Erythroblast (primary cell): ENCODE measurements around the gene HLF.

Experiments used
- DNase-seq, 2 experiments: peaks; one replicate each; lab custom pipeline; 2025; lab: John Stamatoyannopoulos, UW
- GATA1 ChIP-seq: IDR thresholded peaks from 2 replicates; pipeline ENCODE4 v1.6.1; 2011; ENCODE audit warnings: low read depth, mild to moderate bottlenecking, control low read depth, low read length, moderate library complexity
- POLR2A ChIP-seq: IDR thresholded peaks from 2 replicates; pipeline ENCODE4 v1.6.1; 2011; ENCODE audit warnings: mild to moderate bottlenecking, low read length

Gene HLF

GRCh38 chr17:55296699-55297098 lies 31.9 kb downstream of the HLF start:
- TF ChIP-seq POLR2A (no peak), GATA1 (no peak)
- no peak for DNase-seq

- TF ChIP-seq GATA1: no peak
- no peak for TF ChIP-seq POLR2A
- DNase-seq: no peak
Measured at GRCh38 chr17:55298111-55298730, 33.5 kb downstream of the HLF start.

GRCh38 chr17:55299162-55299838 lies 34.5 kb downstream of the HLF start:
- DNase-seq: no peak
- TF ChIP-seq GATA1 (no peak), POLR2A (no peak)

- DNase-seq: no peak
- TF ChIP-seq POLR2A (no peak), GATA1 (no peak)
Measured at GRCh38 chr17:55299890-55300289, 35.1 kb downstream of the HLF start.

GRCh38 chr17:55300479-55301290 lies 35.9 kb downstream of the HLF start:
- TF ChIP-seq GATA1 (no peak), POLR2A (no peak)
- no peak for DNase-seq

GRCh38 chr17:55301521-55302406 lies 37.0 kb downstream of the HLF start:
- peak; percentile 31 to 48 for DNase-seq

GRCh38 chr17:55302407-55302787 lies 37.6 kb downstream of the HLF start:
- TF ChIP-seq GATA1 (no peak), POLR2A (no peak)
- no peak for DNase-seq

More at GRCh38 chr17:55301521-55302406, 37.0 kb downstream of the HLF start:
- TF ChIP-seq GATA1: no peak
- no peak for TF ChIP-seq POLR2A

- DNase-seq: no peak
- TF ChIP-seq POLR2A (no peak), GATA1 (no peak)
Measured at GRCh38 chr17:55303008-55303493, 38.3 kb downstream of the HLF start.

GRCh38 chr17:55303701-55304145 lies 39.0 kb downstream of the HLF start:
- no peak for DNase-seq
- no peak for TF ChIP-seq GATA1

- no peak for DNase-seq
- TF ChIP-seq GATA1: no peak
- TF ChIP-seq POLR2A: no peak
Measured at GRCh38 chr17:55304171-55304859, 39.6 kb downstream of the HLF start.

- TF ChIP-seq GATA1: no peak
- TF ChIP-seq POLR2A: no peak
- no peak for DNase-seq
Measured at GRCh38 chr17:55305321-55306087, 40.7 kb downstream of the HLF start.

GRCh38 chr17:55307879-55308278 lies 43.1 kb downstream of the HLF start:
- no peak for TF ChIP-seq GATA1
- no peak for TF ChIP-seq POLR2A

More at GRCh38 chr17:55307879-55308278, 43.1 kb downstream of the HLF start:
- no peak for DNase-seq
